ENCODE results near the gene MSH3. TPM values are rescaled to one million over a fixed set of nuclear protein-coding genes. Genes with fewer than 3 reads are reported as not detected.
"Not testable (repeated sequence)": the region's sequence is repeated elsewhere in the genome, so short reads cannot be mapped to it uniquely, and the experiment has no call there.

Gene MSH3
- total RNA-seq, 2 donors from 2014 or later: 10.9 to 11.5 TPM

DNA sequence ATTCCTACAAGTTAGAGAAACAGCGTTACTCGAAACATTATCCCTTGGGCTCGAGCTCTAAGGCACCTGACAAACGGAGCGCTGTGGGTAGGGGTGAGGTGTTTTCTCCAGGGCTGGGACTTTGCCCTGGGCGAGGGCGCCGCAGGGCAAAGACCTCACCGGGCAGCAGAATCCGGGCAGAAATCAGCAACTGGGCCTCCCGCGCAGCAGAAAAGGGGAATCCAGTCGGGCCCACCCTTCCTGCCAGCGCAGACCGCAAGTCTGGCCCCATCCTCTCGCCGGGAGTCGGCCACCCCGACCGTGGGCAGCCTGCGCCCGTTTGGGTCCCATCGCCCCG, 430 bp upstream of the MSH3 start:
- no peak for DNase-seq
- no peak for ATAC-seq

DNA sequence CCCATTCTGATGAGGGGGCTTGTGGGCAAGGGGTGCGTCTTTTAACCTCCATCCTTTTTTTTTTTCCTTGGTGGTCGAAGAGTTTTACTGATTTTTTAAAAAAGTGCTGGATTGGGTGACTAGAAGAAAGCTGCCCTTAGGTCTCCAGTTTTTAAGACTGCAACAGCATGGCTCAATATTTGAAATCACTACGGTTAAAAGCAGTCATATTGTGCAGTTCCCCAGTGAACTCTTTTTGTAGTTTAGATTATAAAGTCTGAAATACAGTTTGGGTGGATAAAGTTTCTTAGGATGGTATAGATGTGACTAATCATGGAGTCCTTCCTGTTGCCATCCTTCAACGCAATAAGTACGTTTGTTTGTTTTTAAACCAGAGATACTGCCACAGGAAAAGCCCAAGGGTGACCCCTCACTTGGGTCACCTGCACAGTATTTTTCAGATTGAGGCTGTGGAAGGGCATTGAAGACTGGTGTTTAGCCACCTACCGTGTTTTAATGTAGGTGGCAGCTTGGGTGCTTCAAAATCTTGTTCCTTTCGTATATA, 851 bp downstream of the MSH3 start:
- intact Hi-C loops (cut with DNase I): no loop called here
- DNase-seq (no peak), ATAC-seq (no peak)

More for the DNA sequence above, 430 bp upstream of the MSH3 start:
- intact Hi-C loops (cut with DNase I): no loop called here

- intact Hi-C loops (cut with DNase I): no loop called here
- ATAC-seq (no peak), DNase-seq (no peak)
These were observed 2.0 kb downstream of the MSH3 start for GRCh38 chr5:80656425-80656824.

GRCh38 chr5:80659106-80659505, 4.7 kb downstream of the MSH3 start:
- ATAC-seq (no peak), DNase-seq (no peak)
- intact Hi-C loops (cut with DNase I): no loop called here

DNA sequence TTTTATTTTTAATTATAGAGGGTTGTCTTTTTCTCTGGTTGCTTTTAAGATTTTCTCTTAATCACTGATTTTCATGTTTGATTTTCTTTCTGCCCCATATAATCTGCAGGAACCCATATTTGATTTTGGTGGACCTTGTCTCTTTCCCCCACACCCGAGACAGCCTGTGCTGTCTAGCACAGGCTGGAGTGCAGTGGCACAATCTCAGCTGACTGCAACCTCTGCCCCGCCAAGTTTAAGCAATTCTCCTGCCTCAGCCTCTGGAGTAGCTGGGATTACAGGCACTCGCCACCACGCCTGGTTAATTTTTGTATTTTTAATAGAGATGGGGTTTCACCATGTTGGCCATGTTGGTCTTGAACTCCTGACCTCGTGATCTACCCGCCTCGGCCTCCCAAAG, 6.2 kb downstream of the MSH3 start:
- ATAC-seq; DNase-seq; intact Hi-C loops (cut with DNase I): not testable (repeated sequence)

DNA sequence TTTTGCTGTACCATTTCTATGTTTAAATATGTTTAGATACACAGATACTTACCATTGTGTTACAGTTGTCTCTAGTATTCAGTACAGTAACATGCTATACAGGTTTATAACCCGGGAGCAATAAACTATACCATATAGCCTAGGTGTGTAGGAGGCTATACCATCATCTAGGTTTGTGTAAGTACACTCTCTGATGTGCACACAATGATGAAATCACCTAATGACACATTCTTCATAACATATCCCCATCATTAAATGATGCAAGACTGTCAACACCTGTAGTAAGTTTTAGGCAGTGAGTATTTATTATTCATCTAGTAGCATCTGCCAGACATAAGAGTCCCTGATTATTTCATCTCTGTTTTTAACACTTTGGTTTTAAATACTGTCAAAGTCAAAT, 7.7 kb downstream of the MSH3 start:
- ATAC-seq (no peak), DNase-seq (no peak)
- intact Hi-C loops (cut with DNase I): no loop called here

DNA sequence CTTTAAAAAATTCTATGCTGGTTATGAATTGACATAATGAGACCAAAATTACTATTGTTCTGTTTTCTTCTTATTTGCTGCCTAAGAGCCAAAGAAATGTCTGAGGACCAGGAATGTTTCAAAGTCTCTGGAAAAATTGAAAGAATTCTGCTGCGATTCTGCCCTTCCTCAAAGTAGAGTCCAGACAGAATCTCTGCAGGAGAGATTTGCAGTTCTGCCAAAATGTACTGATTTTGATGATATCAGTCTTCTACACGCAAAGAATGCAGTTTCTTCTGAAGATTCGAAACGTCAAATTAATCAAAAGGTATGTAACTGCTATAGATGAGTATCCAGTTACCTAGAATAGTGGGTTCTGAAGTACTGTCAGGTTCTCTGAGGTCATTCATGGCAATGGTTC, 10.6 kb downstream of the MSH3 start:
- ATAC-seq: no peak
- no peak for DNase-seq
- intact Hi-C loops (cut with DNase I): no loop called here

DNA sequence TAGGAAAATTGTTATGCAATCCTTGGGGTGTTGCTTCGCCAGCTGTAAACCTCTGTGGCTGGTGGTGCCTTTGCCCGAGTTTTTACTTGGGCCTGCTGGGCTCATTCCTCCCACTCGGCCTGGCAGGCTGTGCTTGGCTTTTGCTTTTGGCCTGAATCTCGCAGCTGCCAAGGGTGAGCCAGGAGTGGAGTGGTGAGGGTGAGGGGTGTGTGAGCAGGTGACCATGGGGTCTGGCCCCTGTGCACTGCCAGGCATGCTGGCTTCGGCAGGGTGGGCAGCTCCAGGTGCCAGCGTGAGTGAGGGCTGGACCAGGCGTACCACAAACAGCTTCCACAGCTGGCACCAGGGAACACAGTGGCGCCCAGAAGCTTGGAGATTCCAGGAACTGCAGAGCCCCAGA, 12.9 kb downstream of the MSH3 start:
- DNase-seq (no peak), ATAC-seq (peak; percentile 53 to 66)
- intact Hi-C loops (cut with DNase I): no loop called here

- intact Hi-C loops (cut with DNase I): no loop called here
- DNase-seq (no peak), ATAC-seq (peak; percentile 23 to 73)
These were observed 13.8 kb downstream of the MSH3 start for GRCh38 chr5:80668016-80668969.

GRCh38 chr5:80672140-80672736, 17.8 kb downstream of the MSH3 start:
- intact Hi-C loops (cut with DNase I): loop anchor here (10.0 kb wide), 2 partner anchors 177 to 187 kb away; partner anchors contain the start of gene FAM151B (in 1 of the 2)
- peak; percentile 72 for DNase-seq

DNA sequence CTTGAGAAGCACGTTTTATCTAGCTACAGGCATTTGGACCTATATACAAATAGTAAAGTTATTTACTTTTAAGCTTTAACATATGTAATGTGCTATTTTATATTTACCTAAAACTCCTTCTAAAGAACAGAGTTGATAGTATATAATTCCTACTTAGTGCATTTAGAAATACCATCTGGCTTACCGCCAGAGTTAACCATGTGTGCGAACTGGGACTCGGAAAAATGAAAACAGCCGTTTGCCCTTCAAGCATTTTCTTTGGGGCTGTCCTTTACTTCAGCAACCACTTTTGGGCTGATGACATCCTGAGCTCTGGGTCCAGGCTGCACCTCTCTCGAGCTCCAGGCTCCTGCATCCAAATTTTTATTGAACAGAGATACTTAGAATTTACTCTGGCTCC, 22.3 kb downstream of the MSH3 start:
- DNase-seq: no peak
- intact Hi-C loops (cut with DNase I): loop anchor here (10.0 kb wide), 2 partner anchors 182 to 192 kb away; partner anchors contain the start of gene FAM151B (in 1 of the 2)
- no peak for ATAC-seq

More at GRCh38 chr5:80672140-80672736, 17.8 kb downstream of the MSH3 start:
- ATAC-seq: peak; percentile 32 to 80

GRCh38 chr5:80686757-80687156, 32.3 kb downstream of the MSH3 start:
- intact Hi-C loops (cut with DNase I): loop anchor here in 1 of 2 donors (5.0 to 10.0 kb wide), 2 partner anchors 506 to 608 kb away; no protein-coding TSS in a partner anchor
- ATAC-seq (no peak), DNase-seq (no peak)

GRCh38 chr5:80688648-80689420, 34.4 kb downstream of the MSH3 start:
- DNase-seq (no peak), ATAC-seq (no peak)
- intact Hi-C loops (cut with DNase I): loop anchor here in 1 of 2 donors (5.0 to 10.0 kb wide), 2 partner anchors 503 to 606 kb away; no protein-coding TSS in a partner anchor

GRCh38 chr5:80689627-80690026, 35.2 kb downstream of the MSH3 start:
- DNase-seq (no peak), ATAC-seq (no peak)
- intact Hi-C loops (cut with DNase I): loop anchor here in 1 of 2 donors (5.0 to 10.0 kb wide), 2 partner anchors 503 to 605 kb away; no protein-coding TSS in a partner anchor

- intact Hi-C loops (cut with DNase I): no loop called here
- ATAC-seq: no peak
- DNase-seq: no peak
These were observed 41.2 kb downstream of the MSH3 start for GRCh38 chr5:80695666-80696065.

DNA sequence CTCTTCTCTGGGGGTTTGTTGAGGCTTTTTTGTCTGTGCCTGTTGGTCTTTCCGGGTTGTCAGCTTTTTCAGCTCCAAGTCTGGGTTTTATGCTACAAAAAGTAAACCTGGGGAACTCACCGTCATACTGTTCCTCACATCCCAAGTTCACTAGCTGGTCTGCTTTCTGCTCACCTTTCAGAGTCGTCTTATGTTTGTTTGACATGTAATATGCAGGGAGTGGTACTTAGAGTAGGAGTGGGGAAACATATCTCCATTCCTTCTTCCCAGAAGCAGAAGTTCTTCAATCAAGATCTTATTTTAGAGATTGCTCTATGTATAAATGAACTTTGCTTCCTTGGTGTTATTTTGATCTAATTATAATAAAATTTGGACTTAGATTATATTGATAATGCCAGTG, 42.0 kb downstream of the MSH3 start:
- DNase-seq (no peak), ATAC-seq (no peak)
- intact Hi-C loops (cut with DNase I): no loop called here

GRCh38 chr5:80697100-80697499, 42.6 kb downstream of the MSH3 start:
- ATAC-seq: no peak
- no peak for DNase-seq
- intact Hi-C loops (cut with DNase I): no loop called here

GRCh38 chr5:80698369-80698768, 43.9 kb downstream of the MSH3 start:
- DNase-seq (no peak), ATAC-seq (no peak)
- intact Hi-C loops (cut with DNase I): no loop called here

- ATAC-seq (no peak), DNase-seq (no peak)
- intact Hi-C loops (cut with DNase I): no loop called here
These were observed 47.1 kb downstream of the MSH3 start for GRCh38 chr5:80701597-80701996.
